Measurements from ENCODE around the gene VWA5B1. TPM values are rescaled to one million over a fixed set of nuclear protein-coding genes. Genes with fewer than 3 reads are reported as not detected.

The VWA5B1 gene
- total and polyA plus RNA-seq, 2 donors (not counting 3 experiments of a cell fraction or from before 2014, with no cell fraction given) = not detected

DNA sequence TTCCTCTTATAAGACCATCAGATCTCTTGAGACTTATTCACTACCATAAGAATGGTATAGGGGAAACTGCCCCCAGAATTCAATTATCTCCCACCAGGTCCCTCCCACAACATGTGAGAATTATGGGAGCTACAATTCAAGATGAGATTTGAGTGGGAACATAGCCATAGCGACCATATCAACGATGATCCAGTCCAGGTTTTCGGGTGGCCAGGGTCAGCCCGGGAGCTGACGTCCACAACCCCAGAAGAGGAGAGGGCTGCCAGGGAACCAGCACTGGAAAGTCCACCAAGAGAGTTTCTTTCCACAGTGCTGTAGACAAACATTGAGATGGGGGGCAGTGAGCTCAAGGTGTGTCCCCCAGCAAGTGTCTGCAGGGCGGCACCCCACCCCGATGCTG, 88.4 kb downstream of the VWA5B1 start:
- H3K4me1 ChIP-seq (ENCODE audit: control insufficient read depth, extremely low read depth, insufficient read depth, low read length) = no peaks in the 10 kb centered on the region
- dilution Hi-C loops (cut with MboI; ENCODE audit: extremely low pct_ligation_motif_present, low sequenced_read_pairs) = no loop called here

DNA sequence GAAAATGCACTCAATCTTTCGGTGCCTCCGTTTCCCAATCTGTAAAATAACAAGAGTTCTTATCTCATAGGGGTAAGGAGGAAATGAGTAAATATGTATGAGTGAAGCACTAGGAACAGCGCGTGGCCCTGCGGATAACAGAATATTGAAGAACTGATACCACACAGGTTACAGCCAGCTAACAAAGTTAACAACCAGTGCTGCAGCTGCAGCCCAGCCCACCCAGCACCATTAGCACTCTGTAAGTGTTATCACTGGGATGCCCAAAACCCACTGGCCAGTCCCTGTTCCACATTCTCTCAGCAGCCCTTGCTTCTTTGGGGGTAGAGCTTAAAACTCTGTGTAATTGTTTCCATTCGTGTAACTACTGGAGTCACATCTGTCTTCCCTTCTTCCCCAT, 89.5 kb downstream of the VWA5B1 start:
- no peaks in the 10 kb centered on the region for H3K9me3 ChIP-seq (replicated peaks; ENCODE audit: control insufficient read depth, insufficient read depth, low read length)
- dilution Hi-C loops (cut with MboI; ENCODE audit: extremely low pct_ligation_motif_present, low sequenced_read_pairs) = no loop called here
- H3K9ac ChIP-seq (replicated peaks; ENCODE audit: extremely low read depth, insufficient read depth, low read length) = no peak overlapping the region
- POLR2A ChIA-PET = no interaction called here
- H3K36me3 ChIP-seq (ENCODE audit: control insufficient read depth in 2 of 2, extremely low read depth in 1 of 2, insufficient read depth in 2 of 2, low read length in 2 of 2) = no peaks in the 10 kb centered on the region
- peaks cover 2 to 3% of the 10 kb centered on the region in 2 experiments for H3K27me3 ChIP-seq (ENCODE audit: control insufficient read depth in 2 of 2, insufficient read depth in 2 of 2, low read length in 2 of 2)
- BruUV-seq (replicated peaks) = no TSS peak
- FAIRE-seq (no peak), DNase-seq (ENCODE audit: low read depth, low spot score) (no peak)
- intact Hi-C loops (cut with micrococcal nuclease) = no loop called here
- H3K27ac ChIP-seq (ENCODE audit: insufficient read depth, low read depth, low read length) = no peak overlapping the region
- CTCF ChIA-PET = interaction anchor here (1.6 to 5.6 kb wide), 2 partner anchors 59 to 113 kb away, joined by 6 to 60 read pairs; no protein-coding TSS in a partner anchor
- H3K4me2 ChIP-seq (ENCODE audit: insufficient read depth, low read length) = no peak overlapping the region
- no peaks in the 10 kb centered on the region for H4K20me1 ChIP-seq (replicated peaks; ENCODE audit: control insufficient read depth, extremely low read depth, insufficient read depth, low read length)
- H3K79me2 ChIP-seq (ENCODE audit: control insufficient read depth, insufficient read depth, low read length) = no peaks in the 10 kb centered on the region
- no peak overlapping the region for H3K4me3 ChIP-seq (replicated peaks in 1 of 3; ENCODE audit: insufficient read depth in 1 of 3, low read depth in 1 of 3, low read length in 3 of 3)
- H3K4me1 ChIP-seq (ENCODE audit: control insufficient read depth, extremely low read depth, insufficient read depth, low read length) = no peaks in the 10 kb centered on the region
- TF ChIP-seq, protein P1, sequence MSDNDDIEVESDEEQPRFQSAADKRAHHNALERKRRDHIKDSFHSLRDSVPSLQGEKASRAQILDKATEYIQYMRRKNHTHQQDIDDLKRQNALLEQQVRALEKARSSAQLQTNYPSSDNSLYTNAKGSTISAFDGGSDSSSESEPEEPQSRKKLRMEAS (IDR thresholded peaks at IDR 0.05; ENCODE audit: insufficient read depth, insufficient read length) = no peak
- H3K9me1 ChIP-seq (replicated peaks; ENCODE audit: control insufficient read depth, extremely low read depth, insufficient read depth, low read length) = no peaks in the 10 kb centered on the region
- no peak overlapping the region for H2AFZ ChIP-seq (ENCODE audit: low read depth, low read length)

More for the DNA sequence above, 88.4 kb downstream of the VWA5B1 start:
- FAIRE-seq (no peak), DNase-seq (ENCODE audit: low read depth, low spot score) (no peak)
- Histone ChIP-seq H3K27me3 (ENCODE audit: control insufficient read depth in 2 of 2, insufficient read depth in 2 of 2, low read length in 2 of 2) (peaks cover 0 to 2% of the 10 kb centered on the region in 2 experiments), H3K4me2 (ENCODE audit: insufficient read depth, low read length) (no peak overlapping the region), H3K4me3 (replicated peaks in 1 of 3; ENCODE audit: insufficient read depth in 1 of 3, low read depth in 1 of 3, low read length in 3 of 3) (no peak overlapping the region), H3K79me2 (ENCODE audit: control insufficient read depth, insufficient read depth, low read length) (no peaks in the 10 kb centered on the region), H3K27ac (ENCODE audit: insufficient read depth, low read depth, low read length) (no peak overlapping the region), H3K9me3 (replicated peaks; ENCODE audit: control insufficient read depth, insufficient read depth, low read length) (no peaks in the 10 kb centered on the region), H2AFZ (ENCODE audit: low read depth, low read length) (no peak overlapping the region), H3K36me3 (ENCODE audit: control insufficient read depth in 2 of 2, extremely low read depth in 1 of 2, insufficient read depth in 2 of 2, low read length in 2 of 2) (no peaks in the 10 kb centered on the region), H3K9me1 (replicated peaks; ENCODE audit: control insufficient read depth, extremely low read depth, insufficient read depth, low read length) (no peaks in the 10 kb centered on the region), H3K9ac (replicated peaks; ENCODE audit: extremely low read depth, insufficient read depth, low read length) (no peak overlapping the region), H4K20me1 (replicated peaks; ENCODE audit: control insufficient read depth, extremely low read depth, insufficient read depth, low read length) (no peaks in the 10 kb centered on the region)
- BruUV-seq (replicated peaks) = no TSS peak
- ChIA-PET POLR2A (no interaction called here), CTCF (interaction anchor here (0.8 to 5.6 kb wide), 3 partner anchors 17 to 114 kb away, joined by 3 to 60 read pairs (median 5); no protein-coding TSS in a partner anchor)
- intact Hi-C loops (cut with micrococcal nuclease) = loop anchor here (10.0 kb wide), 1 partner anchor 464 kb away; no protein-coding TSS in a partner anchor
- TF ChIP-seq MYC (IDR thresholded peaks at IDR 0.05; ENCODE audit: low read depth, low read length) = no peak
- no peak for TF ChIP-seq JUN (IDR thresholded peaks at IDR 0.05; ENCODE audit: borderline replicate concordance, insufficient read depth, insufficient read length, low read depth)
